ENCODE measurements around the gene EPHA7.

Gene EPHA7

GRCh38 chr6:93337772-93338394 is 81.5 kb downstream of the EPHA7 start:
- Histone ChIP-seq H3K4me3 (ENCODE audit: low read length) (no peak overlapping the region), H3K27ac (ENCODE audit: low read depth, low read length) (no peak overlapping the region), H3K27me3 (ENCODE audit: control insufficient read depth, insufficient read depth, low read length) (no peaks in the 10 kb centered on the region), H3K36me3 (ENCODE audit: control insufficient read depth, insufficient read depth, low read length) (no peaks in the 10 kb centered on the region), H3K4me1 (ENCODE audit: control insufficient read depth, insufficient read depth, low read length) (no peaks in the 10 kb centered on the region), H3K9ac (ENCODE audit: low read length) (no peak overlapping the region)

DNA sequence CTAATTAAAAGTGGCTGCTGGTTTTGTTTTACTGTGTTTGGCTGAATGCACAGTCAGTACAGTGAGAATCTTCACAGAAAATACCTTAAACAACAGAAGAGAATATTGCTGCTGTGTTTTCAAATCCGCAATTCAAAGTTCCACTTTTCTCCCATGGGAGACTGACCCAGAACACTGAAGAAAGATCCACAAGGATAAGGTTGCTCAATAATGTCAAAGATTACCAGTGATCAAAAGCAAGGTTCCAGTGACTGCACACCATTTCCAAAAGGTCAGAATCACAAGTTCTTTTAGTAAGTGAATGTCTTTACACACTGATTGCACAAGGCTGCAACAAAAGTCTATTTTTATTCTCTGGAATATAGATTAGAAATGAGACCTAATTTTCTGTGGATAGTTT is 82.3 kb downstream of the EPHA7 start:
- Histone ChIP-seq H3K36me3 (ENCODE audit: control insufficient read depth, insufficient read depth, low read length) (no peaks in the 10 kb centered on the region), H3K4me3 (ENCODE audit: low read length) (no peak overlapping the region), H3K27ac (ENCODE audit: low read depth, low read length) (no peak overlapping the region), H3K4me1 (ENCODE audit: control insufficient read depth, insufficient read depth, low read length) (no peaks in the 10 kb centered on the region), H3K9ac (ENCODE audit: low read length) (no peak overlapping the region), H3K27me3 (ENCODE audit: control insufficient read depth, insufficient read depth, low read length) (no peaks in the 10 kb centered on the region)

DNA sequence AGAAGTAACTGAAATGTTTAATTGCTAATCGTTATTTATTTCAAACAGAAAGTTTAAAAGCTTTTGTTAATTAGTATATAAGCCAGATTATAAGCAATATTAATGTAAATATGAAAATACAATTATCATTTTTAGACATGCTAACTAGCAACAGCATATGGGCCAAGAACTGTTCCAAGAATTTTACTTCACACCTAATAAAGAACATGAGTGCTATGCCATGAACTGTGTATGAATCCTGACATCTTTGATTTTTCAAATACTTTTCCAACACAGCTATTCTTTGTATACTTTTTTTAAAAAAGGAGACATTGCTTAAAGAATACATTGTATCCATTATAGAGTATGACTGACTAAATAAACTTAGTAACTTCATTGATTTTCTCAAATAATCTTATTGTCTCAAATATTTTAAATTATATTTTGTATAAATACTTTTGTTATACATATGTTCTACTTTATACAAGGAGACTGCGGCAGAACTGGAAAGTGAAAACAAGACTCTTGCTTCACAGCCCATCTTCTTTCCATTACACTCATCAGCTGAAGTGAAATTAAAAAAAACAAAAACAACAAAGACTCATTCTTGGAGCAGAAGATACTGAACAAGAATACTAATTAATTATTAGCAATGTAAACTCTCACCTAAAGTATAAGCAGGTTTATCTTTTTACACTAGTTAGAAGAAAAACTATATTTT is 89.9 kb downstream of the EPHA7 start:
- no peak overlapping the region for H3K9ac ChIP-seq (ENCODE audit: low read length)
- no peak overlapping the region for H3K27ac ChIP-seq (ENCODE audit: low read depth, low read length)
- H3K27me3 ChIP-seq (ENCODE audit: control insufficient read depth, insufficient read depth, low read length), result no peaks in the 10 kb centered on the region
- H3K36me3 ChIP-seq (ENCODE audit: control insufficient read depth, insufficient read depth, low read length), result no peaks in the 10 kb centered on the region
- H3K4me3 ChIP-seq (ENCODE audit: low read length), result no peak overlapping the region
- no peaks in the 10 kb centered on the region for H3K4me1 ChIP-seq (ENCODE audit: control insufficient read depth, insufficient read depth, low read length)

DNA sequence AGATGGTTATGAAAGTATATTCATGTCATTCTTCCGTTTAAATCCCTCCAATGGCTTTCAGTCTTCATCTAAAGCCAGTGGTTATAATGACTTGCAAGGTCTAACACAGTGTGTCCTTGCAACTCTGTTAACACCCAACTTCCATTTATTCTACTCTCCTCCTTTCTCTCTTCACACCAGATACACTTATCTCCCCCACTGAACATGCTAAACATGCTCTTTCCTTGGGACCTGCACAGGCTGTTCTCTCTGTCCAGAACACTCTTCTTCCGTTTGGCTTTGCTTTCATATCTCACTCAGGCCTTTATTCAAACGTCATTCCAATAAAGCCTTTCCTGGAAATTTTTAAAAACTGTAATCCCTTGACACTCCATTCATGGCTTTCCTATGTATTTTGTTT is 91.5 kb downstream of the EPHA7 start:
- H3K4me1 ChIP-seq (ENCODE audit: control insufficient read depth, insufficient read depth, low read length), result no peaks in the 10 kb centered on the region
- H3K27ac ChIP-seq (ENCODE audit: low read depth, low read length), result no peak overlapping the region
- no peaks in the 10 kb centered on the region for H3K27me3 ChIP-seq (ENCODE audit: control insufficient read depth, insufficient read depth, low read length)
- no peaks in the 10 kb centered on the region for H3K36me3 ChIP-seq (ENCODE audit: control insufficient read depth, insufficient read depth, low read length)
- H3K4me3 ChIP-seq (ENCODE audit: low read length), result no peak overlapping the region
- no peak overlapping the region for H3K9ac ChIP-seq (ENCODE audit: low read length)

GRCh38 chr6:93325761-93326160 is 93.6 kb downstream of the EPHA7 start:
- Histone ChIP-seq H3K9ac (ENCODE audit: low read length) (no peak overlapping the region), H3K4me3 (ENCODE audit: low read length) (no peak overlapping the region), H3K27ac (ENCODE audit: low read depth, low read length) (no peak overlapping the region), H3K27me3 (ENCODE audit: control insufficient read depth, insufficient read depth, low read length) (no peaks in the 10 kb centered on the region), H3K4me1 (ENCODE audit: control insufficient read depth, insufficient read depth, low read length) (no peaks in the 10 kb centered on the region), H3K36me3 (ENCODE audit: control insufficient read depth, insufficient read depth, low read length) (no peaks in the 10 kb centered on the region)

GRCh38 chr6:93323630-93324029 is 95.7 kb downstream of the EPHA7 start:
- no peak overlapping the region for H3K9ac ChIP-seq (ENCODE audit: low read length)
- H3K27ac ChIP-seq (ENCODE audit: low read depth, low read length), result no peak overlapping the region
- H3K4me1 ChIP-seq (ENCODE audit: control insufficient read depth, insufficient read depth, low read length), result no peaks in the 10 kb centered on the region
- H3K27me3 ChIP-seq (ENCODE audit: control insufficient read depth, insufficient read depth, low read length), result no peaks in the 10 kb centered on the region
- no peaks in the 10 kb centered on the region for H3K36me3 ChIP-seq (ENCODE audit: control insufficient read depth, insufficient read depth, low read length)
- H3K4me3 ChIP-seq (ENCODE audit: low read length), result no peak overlapping the region

DNA sequence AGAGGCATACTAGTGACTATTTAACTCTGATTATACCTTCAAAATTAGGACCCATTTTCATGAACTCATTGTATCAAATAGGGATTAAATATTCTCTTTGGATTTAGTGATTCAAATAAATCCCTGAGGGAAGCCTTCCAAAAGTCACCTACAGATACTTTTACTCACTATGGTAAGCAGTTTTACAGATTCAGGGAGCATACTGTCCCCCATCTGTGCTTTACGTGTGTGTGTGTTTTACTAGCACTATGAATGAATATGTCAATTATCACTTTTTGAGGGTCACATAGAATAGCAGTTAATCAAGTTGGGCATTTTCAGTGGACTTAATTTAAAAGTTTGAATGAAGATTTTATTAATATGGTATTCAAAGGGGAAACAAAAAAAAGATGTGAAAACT is 96.7 kb downstream of the EPHA7 start:
- H3K9ac ChIP-seq (ENCODE audit: low read length), result no peak overlapping the region
- H3K4me1 ChIP-seq (ENCODE audit: control insufficient read depth, insufficient read depth, low read length), result no peaks in the 10 kb centered on the region
- no peak overlapping the region for H3K27ac ChIP-seq (ENCODE audit: low read depth, low read length)
- H3K36me3 ChIP-seq (ENCODE audit: control insufficient read depth, insufficient read depth, low read length), result no peaks in the 10 kb centered on the region
- no peak overlapping the region for H3K4me3 ChIP-seq (ENCODE audit: low read length)
- H3K27me3 ChIP-seq (ENCODE audit: control insufficient read depth, insufficient read depth, low read length), result no peaks in the 10 kb centered on the region

DNA sequence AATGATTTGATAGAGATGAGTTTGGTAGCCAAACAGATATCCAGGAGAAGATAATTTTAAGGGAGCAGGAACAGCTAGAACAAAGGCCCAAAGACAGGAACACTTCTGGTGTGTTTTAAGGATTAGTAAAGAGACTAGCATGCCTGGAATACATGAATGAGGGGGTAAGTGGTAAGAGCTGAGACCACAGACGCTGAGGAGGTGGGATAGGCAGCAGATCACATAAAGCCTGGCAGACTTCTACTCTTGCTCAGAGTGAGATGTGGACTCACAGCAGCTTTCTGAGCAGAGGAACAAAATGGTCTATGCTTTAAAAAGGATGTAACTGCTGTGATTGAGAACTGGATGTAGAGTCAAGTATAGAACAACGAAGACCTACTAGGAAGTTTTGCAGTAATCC is 100.1 kb downstream of the EPHA7 start:
- Histone ChIP-seq H3K36me3 (ENCODE audit: control insufficient read depth, insufficient read depth, low read length) (no peaks in the 10 kb centered on the region), H3K27ac (ENCODE audit: low read depth, low read length) (no peak overlapping the region), H3K4me1 (ENCODE audit: control insufficient read depth, insufficient read depth, low read length) (no peaks in the 10 kb centered on the region), H3K9ac (ENCODE audit: low read length) (no peak overlapping the region), H3K4me3 (ENCODE audit: low read length) (no peak overlapping the region), H3K27me3 (ENCODE audit: control insufficient read depth, insufficient read depth, low read length) (no peaks in the 10 kb centered on the region)

DNA sequence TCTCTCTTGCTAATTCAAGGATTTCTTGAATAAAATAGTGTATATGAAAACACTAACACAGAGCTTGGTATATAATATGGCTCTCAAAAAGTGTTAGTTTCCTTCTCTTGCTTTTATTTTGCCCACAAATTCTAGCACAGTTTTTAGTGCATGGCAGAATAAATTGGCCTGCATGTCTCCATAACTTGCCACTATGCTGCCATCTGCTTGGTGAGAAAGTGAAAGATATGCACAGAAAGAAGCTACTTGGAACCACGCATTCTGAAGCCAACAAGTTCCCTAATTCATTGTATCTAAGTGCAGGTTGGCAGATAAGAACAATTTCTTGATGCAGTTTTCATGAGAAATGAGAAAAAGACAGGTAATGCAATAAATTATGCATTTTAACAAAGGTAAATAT is 101.2 kb downstream of the EPHA7 start:
- H3K4me1 ChIP-seq (ENCODE audit: control insufficient read depth, insufficient read depth, low read length), result no peaks in the 10 kb centered on the region
- H3K9ac ChIP-seq (ENCODE audit: low read length), result no peak overlapping the region
- no peaks in the 10 kb centered on the region for H3K27me3 ChIP-seq (ENCODE audit: control insufficient read depth, insufficient read depth, low read length)
- no peak overlapping the region for H3K4me3 ChIP-seq (ENCODE audit: low read length)
- no peak overlapping the region for H3K27ac ChIP-seq (ENCODE audit: low read depth, low read length)
- no peaks in the 10 kb centered on the region for H3K36me3 ChIP-seq (ENCODE audit: control insufficient read depth, insufficient read depth, low read length)

GRCh38 chr6:93317592-93317991 is 101.8 kb downstream of the EPHA7 start:
- Histone ChIP-seq H3K27ac (ENCODE audit: low read depth, low read length) (no peak overlapping the region), H3K27me3 (ENCODE audit: control insufficient read depth, insufficient read depth, low read length) (no peaks in the 10 kb centered on the region), H3K4me1 (ENCODE audit: control insufficient read depth, insufficient read depth, low read length) (no peaks in the 10 kb centered on the region), H3K4me3 (ENCODE audit: low read length) (no peak overlapping the region), H3K9ac (ENCODE audit: low read length) (no peak overlapping the region), H3K36me3 (ENCODE audit: control insufficient read depth, insufficient read depth, low read length) (no peaks in the 10 kb centered on the region)

GRCh38 chr6:93307505-93308409 is 111.6 kb downstream of the EPHA7 start:
- no peak overlapping the region for H3K9ac ChIP-seq (ENCODE audit: low read length)
- H3K4me1 ChIP-seq (ENCODE audit: control insufficient read depth, insufficient read depth, low read length), result no peaks in the 10 kb centered on the region
- H3K27me3 ChIP-seq (ENCODE audit: control insufficient read depth, insufficient read depth, low read length), result no peaks in the 10 kb centered on the region
- H3K4me3 ChIP-seq (ENCODE audit: low read length), result no peak overlapping the region
- H3K36me3 ChIP-seq (ENCODE audit: control insufficient read depth, insufficient read depth, low read length), result no peaks in the 10 kb centered on the region
- H3K27ac ChIP-seq (ENCODE audit: low read depth, low read length), result no peak overlapping the region

GRCh38 chr6:93305088-93305487 is 114.3 kb downstream of the EPHA7 start:
- H3K27ac ChIP-seq (ENCODE audit: low read depth, low read length), result no peak overlapping the region
- H3K9ac ChIP-seq (ENCODE audit: low read length), result no peak overlapping the region
- no peaks in the 10 kb centered on the region for H3K4me1 ChIP-seq (ENCODE audit: control insufficient read depth, insufficient read depth, low read length)
- H3K27me3 ChIP-seq (ENCODE audit: control insufficient read depth, insufficient read depth, low read length), result no peaks in the 10 kb centered on the region
- H3K36me3 ChIP-seq (ENCODE audit: control insufficient read depth, insufficient read depth, low read length), result no peaks in the 10 kb centered on the region
- no peak overlapping the region for H3K4me3 ChIP-seq (ENCODE audit: low read length)

All from rectal smooth muscle tissue (tissue), 1 donor.